ENCODE data around the gene TSPAN18.
"Not testable (repeated sequence)": the region's sequence is repeated elsewhere in the genome, so short reads cannot be mapped to it uniquely, and the experiment has no call there.

Gene TSPAN18

DNA sequence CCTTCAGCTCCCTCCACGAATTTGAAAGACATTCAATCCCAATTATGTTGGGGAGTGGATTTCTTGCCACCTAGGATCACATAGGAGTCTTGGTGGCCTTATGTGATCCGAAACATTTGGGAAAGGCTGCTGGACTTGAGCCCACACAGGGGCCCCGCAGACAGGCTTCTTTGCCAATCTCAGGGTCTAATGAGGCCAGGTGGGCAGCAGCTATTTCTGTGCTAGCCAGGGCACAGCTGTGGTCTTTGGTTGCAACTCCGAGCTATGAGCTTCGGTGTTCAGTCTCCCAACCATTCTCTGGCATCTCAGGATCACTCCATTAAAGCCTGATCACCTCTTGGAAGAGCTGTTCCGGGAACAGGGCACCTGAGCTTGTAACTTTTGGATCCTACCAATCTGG, 139.5 kb downstream of the TSPAN18 start:
- no peak for DNase-seq (ENCODE audit: low read depth in 1 of 2, low spot score in 1 of 2)

DNA sequence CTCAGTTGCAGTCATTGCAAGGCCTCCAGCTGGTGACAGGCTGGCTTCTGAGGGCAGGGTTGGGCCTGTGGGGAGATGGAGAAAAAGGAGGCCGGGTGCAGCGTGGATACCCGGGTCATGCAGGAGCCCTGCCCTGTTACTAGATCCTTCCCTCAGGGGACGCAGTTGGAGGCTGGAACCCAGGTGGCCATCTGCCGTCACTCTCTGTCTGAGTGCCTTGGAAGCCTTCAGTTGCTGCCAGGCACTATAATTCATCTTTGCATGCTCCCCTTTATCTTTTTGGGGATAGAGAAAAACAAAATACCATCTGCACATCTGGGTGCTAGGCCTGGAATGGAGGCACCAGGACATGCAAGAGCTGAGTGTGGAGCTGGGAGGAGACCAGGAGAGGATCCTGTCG, 141.3 kb downstream of the TSPAN18 start:
- no peak for DNase-seq (ENCODE audit: low read depth in 1 of 2, low spot score in 1 of 2)

DNA sequence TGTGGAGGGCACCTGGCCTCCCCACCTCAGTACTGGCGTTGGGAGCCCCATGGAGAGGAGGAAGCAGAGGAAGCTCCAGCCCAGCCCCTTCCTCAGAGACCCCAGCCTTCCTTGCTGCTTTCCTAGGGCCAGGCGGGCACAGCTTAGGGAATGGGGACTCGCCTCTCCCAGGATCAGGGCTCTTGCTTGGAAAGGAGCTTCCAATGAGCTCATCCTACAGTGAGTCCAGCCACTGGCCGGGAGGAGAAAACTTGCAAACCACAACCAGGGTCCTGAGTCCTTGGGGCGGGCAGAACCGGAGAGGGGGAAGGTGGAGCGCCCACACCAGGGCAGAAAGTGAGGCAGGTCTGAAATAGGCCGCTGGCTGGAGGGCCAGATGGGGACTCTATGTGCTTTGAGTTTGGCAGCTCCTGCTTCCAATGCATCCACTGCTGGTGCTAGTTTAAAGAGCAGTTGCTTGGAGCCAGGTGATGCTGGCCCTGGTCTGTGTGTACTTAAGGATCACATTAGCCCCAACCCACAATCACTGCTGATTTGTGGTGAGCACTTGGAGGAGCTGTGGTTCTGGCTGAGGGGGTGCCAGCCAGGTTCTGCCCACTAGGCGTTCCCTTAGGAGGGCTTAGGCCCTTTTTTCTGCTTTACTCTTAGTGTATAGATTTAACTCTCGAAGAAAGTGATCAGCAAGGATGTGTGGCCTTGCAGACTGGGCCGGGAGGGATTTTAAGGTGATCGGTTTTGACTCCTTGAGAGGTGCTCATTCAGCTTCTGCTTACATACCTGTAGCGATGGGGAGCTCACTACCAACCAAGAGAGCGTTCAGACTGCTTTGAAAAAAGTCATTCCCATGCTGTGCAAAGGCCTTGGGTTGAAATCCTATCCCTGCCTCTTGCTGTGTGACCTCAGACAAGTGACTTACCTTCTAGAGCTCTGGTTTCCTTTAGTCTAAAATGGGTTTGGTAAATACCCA, 142.0 kb downstream of the TSPAN18 start:
- no peak for DNase-seq (ENCODE audit: low read depth in 1 of 2, low spot score in 1 of 2)

DNA sequence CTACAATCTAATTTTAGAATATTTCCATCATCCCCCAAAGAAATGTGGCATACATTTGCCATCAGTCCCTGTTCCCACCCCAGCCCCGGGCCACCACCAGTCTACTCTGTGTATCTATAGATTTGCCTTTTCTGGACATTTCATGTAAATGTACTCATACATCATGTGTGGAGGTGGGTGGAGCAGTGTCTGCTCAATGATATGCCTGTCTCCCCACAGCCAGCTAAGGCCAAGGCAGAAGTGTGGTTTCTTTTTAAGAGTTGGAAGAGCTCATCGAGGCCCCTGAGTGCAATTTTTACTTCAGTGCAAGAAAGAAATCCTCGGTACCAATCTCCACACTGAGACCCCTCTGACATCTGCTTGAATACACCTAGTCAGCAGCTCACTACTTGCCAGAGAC, 143.4 kb downstream of the TSPAN18 start:
- no peak for DNase-seq (ENCODE audit: low read depth in 1 of 2, low spot score in 1 of 2)

DNA sequence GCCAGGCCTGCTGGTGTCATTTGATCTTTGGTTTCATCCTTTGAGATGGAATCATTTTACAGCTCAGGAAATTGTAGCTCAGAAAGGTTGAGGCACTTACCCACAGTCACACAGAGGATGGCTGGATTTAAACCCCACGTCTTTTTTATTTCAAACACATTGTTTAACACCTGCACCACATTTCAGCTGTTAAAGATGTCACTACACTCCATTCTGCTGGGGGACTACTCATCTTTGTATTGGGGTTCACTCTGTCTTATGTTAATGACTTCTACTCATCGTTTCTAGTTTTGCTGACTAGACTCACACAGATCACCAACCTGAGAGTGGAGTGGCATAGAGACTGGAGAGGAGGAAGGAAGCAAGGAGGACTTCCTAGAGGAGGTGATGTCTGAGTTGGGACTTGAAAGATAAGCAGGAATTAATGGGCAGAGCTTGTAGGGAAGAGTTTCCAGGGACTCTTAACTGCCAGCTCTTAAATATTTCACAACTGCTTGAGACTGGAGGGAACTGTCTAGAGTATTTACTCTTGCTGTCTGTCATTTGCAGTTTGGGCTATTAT, 143.9 kb downstream of the TSPAN18 start:
- DNase-seq (ENCODE audit: low read depth in 1 of 2, low spot score in 1 of 2), result no peak

DNA sequence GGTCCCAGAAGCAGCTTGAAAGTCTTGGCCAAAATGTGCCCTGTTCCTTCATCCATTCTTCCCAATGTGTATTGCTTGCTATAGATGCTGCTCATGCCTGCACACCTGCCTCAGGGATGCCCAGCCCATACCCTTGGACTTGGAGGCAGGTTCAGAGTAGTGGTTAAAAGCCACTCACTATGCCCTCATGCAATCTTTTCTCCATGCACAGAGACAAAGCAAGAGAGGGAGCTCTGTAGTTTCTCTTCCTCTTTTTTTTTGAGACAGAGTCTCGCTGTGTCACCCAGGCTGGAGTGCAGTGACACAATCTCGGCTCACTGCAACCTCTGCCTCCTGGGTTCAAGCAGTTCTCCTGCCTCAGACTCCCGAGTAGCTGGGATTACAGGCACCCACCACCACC, 144.9 kb downstream of the TSPAN18 start:
- not testable (repeated sequence) for DNase-seq (ENCODE audit: low read depth in 1 of 2, low spot score in 1 of 2)

DNA sequence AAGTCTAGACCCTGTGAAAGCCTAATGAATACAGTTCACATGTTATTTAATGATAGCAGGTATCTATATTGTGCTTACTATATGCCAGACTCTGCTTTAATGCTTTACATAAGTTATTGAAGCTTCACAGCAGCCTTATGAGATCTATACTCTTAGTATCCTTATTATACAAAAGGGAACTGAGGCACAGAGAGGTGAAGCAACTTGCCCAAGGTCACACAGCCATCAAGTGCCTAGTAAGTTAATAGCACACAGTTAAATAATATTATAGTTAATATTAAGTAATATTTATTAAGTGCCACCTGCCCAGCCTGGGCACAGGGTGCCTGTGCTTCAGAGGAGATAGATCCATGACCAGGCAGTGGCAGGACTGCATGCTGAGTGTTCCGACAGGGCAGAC, 145.8 kb downstream of the TSPAN18 start:
- no peak for DNase-seq (ENCODE audit: low read depth in 1 of 2, low spot score in 1 of 2)

DNA sequence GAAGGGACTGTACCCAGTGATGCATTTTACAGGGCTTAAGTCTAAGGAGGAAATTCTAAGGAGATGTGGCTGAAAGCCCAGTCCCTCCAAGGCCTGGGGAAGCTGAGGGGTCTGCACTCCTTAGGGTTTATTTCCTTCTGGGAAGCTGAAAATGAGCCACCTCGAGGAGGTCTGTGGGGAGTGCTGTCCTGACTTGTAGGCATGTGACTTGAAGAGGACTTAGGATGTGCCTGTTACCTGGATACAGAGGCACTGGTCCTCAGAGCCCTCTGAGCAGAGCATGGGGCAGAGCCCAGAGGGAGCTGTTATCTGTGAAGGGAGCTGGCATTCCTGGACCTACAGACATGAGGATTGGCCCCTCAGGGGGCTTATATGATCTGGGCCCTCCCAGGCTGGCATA, 146.8 kb downstream of the TSPAN18 start:
- no peak for DNase-seq (ENCODE audit: low read depth in 1 of 2, low spot score in 1 of 2)

DNA sequence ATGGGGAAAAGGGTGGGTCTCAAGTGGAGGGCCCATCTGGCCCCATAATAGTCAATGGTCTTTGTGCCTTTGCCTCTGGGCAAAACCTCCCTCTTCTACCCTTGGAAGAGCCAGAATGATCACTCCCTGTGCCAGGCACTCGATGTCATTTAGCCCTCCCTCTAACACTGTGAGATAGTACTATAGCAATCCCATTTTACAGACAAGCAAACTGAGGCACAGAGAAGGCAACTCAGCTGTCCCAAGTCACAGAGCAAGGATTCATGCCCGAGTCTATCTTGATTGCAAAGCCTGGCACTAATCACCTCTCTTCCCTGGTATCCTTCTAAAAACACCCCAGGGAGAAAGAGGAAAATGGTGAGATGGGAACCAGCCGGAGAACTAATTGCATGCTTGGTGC, 147.5 kb downstream of the TSPAN18 start:
- DNase-seq (ENCODE audit: low read depth in 1 of 2, low spot score in 1 of 2), result no peak

DNA sequence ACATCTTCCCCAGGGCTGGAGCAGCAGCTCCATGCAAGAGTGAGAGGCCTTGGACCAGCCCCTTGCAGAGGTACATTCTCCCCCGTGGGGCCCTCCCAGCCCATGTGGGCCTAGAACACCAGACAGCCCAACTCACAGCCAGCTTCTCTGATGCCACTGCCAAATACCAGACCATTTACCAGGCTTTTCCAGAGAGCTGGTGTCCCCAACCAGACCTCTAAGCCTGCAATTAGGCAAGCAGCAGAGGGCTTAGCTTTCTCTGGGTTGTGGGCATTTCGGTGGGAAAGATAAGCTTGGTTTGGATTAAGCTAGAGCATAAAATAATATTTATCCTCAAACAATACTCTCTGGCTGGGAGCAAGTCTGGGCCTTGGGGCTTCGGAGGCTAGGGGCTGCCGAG, 148.3 kb downstream of the TSPAN18 start:
- no peak for DNase-seq (ENCODE audit: low read depth in 1 of 2, low spot score in 1 of 2)

DNA sequence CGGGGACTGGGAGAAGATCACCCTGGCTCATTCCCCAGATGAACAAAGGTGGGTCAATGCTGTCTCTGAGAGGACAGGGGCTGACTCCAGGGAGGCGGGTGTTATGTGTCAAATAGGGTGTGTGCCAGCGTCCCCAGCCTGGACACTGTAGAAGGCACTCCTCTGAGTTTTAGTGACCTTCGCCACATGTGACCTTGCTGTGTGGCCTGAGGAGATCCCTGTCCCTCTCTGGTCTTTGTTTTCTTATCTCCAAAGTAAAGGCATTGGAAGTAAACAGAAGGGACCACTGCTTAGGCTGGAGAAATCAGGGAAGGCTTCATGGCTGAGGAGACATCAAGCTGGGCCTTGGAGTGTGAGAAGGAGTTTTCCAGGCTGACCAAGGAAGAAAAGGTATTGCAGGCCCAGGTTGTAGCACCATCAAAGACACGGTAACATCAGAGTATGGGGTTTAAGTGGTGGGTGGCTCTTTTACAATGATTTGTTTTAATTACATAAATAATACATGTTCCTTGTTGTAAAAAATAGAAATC, 149.5 kb downstream of the TSPAN18 start:
- no peak for DNase-seq (ENCODE audit: low read depth in 1 of 2, low spot score in 1 of 2)

DNA sequence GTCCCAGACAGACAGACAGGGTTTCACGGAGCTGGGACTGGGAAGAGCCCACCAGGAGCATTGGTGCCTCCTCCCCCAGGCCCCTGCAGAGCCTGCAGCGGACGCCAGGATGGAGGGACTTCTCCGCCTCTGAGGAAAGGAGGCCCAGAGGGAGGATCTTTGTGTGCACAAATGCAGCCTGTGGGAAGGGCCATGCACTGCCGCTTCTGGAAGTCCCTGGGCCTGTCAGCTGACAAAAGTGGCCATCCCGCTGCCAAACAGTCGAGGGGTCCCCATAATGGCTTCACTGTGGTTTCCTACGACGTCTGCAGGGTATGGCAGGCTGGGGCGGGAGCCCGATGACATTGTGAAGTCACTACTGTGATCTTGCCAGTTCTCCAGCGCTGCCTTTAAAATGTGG, 150.1 kb downstream of the TSPAN18 start:
- DNase-seq (ENCODE audit: low read depth in 1 of 2, low spot score in 1 of 2), result no peak

DNA sequence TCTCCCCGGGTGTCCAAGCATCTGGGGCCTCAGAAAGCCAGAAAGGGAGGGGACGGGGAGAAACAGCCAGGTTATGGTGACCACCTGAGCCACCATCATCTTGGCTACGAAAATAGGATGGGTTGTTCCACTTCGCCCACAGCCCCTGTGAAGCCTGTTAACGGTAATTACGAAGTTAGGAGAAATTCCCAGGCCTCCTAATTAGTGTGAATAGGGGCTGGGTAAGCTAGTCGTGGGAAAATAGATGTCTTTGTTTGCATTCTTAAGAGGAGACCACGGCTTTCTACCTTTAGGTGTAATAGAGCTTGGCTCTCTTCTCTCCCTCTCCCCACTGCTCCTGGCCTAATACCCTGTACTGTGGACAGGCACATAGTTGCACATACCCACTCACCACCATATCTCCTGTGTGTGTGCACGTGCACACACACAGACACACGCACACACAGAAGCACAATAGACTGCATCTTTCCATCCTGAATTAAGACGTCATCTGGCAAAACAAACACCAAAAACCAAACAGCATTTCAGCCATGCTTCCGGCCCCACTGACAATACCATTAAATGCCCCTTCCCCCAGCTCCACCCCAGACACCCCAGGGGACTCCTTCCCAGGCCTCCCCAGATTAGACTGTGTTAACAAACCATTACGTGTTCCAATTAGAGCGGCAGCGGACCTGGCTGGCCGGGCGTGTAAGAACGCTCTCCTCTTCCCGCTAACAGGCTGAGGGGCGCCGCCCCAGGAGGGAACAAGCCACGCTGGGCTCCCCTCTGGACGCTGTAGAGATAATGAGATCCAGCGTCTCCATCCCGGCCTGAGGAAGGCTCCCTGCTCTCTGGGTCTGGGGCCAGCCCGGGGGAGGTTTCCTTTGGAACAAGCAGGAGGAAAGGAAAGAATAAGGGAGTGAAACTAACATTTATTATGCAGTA, 151.1 kb downstream of the TSPAN18 start:
- no peak for DNase-seq (ENCODE audit: low read depth in 1 of 2, low spot score in 1 of 2)

DNA sequence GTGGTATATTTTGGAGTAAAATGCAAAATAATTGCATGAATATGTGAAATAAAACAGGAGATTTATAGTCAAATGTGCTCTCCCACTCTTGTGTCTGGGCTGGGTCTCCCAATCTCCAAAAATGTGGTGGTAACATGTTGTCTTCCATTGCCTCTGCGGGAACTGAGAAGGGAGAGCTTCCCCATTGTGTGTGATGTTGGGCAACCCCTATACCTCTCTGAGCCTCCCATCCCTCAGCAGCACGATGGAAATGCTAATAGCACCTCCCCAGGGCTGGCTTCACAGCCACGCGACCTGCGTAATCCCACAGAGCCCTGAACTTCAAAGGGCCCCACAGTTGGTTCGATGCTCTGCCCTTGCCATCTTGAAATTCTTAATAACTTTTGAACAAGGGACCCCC, 151.9 kb downstream of the TSPAN18 start:
- DNase-seq (ENCODE audit: low read depth in 1 of 2, low spot score in 1 of 2), result no peak

DNA sequence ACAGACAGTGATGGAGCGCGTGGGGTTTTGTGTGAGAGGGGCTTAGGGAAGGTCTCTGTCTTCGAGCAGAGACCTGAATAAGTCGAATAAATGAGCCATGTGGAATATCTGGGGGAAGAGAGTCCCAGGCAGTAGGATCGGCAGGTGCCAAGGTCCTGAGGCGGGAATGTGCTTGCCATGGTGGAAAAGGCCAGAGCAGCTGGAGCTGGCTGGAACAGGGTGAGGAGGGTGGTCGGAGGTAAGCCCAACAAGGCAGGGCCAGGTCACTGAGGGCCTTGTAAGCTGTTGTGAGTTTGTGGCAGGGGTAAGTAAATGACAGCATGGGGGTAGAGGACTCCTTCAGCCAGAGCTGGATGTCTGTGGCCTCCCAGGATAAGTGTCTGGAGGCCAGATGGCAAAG, 152.7 kb downstream of the TSPAN18 start:
- DNase-seq (ENCODE audit: low read depth in 1 of 2, low spot score in 1 of 2), result no peak

DNA sequence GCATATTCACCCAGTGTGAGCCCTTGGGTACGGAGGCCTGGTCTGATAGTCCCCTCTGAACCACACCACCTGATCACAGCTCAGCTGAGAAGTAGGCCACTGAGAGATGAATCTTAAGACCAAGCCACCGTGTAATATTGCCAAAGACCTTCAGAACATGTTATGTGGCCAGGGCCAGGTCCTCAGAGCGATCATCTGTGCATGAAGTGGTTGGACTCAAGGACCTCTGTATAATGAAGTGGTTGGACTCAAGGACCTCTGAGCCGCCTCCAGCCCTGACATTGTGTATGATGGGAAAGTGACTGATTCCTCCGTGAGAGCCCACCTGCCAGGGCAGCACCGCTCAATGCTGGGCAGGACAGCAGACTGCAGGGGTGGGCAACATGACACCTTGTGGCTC, 153.7 kb downstream of the TSPAN18 start:
- no peak for DNase-seq (ENCODE audit: low read depth in 1 of 2, low spot score in 1 of 2)

DNA sequence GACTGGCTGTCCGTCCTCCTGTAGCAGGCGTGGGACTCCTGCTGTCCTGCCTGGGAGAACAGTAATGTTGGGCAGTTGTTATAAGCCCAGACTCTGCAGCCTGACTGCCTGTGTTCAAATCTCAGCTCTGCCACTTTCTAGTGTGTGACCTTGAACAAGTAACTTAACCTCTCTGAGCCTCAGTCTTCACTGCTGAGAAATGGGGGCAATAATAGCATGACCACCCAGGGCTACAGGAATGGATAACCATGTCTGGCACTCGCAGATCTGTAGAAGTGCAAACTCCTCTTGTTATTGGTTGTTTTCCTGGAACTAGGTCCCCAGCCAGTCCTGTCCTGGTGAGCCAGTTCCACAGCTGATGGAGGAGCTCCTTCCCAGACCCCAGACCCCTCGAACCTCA, 154.2 kb downstream of the TSPAN18 start:
- no peak for DNase-seq (ENCODE audit: low read depth in 1 of 2, low spot score in 1 of 2)

DNA sequence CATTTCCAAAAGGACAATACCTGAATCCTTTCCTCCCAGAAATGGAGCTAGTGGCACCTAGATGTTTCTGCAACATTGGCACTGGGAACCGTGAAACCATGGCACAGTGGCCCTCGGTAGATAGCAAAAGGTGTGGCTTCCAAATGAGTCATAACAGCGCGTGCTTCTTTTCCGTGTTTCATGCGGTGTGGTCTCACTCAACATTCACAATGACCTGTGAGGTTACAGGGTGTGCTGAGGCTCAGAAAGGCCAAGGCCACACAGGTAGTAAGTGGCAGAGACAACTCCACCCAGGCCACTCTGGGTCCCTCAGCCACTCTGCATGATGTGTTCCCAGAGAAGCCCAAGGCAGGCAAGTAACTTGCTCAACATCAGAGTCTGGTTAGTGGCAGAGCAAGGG, 156.5 kb downstream of the TSPAN18 start:
- no peak for DNase-seq (ENCODE audit: low read depth in 1 of 2, low spot score in 1 of 2)

DNA sequence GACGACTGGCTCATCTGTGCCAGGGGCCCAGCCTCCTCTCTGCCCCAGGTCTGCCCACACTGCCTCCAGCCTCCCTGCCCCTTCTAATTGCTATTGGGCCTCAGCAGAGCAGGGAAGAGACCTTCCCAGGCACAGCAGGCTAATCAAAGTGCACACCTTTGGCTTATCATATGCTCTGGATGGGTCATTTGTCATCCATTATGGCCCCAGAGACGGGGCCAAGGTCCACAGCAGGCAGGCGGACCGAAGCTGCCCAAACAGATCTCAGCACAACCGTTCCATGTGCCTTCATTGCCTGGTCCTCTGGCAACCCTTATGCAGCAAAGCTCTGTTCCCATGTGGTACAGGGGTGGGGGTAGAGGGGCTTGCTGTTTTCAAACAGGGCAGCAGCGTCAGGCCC, 157.3 kb downstream of the TSPAN18 start:
- no peak for DNase-seq (ENCODE audit: low read depth in 1 of 2, low spot score in 1 of 2)

DNA sequence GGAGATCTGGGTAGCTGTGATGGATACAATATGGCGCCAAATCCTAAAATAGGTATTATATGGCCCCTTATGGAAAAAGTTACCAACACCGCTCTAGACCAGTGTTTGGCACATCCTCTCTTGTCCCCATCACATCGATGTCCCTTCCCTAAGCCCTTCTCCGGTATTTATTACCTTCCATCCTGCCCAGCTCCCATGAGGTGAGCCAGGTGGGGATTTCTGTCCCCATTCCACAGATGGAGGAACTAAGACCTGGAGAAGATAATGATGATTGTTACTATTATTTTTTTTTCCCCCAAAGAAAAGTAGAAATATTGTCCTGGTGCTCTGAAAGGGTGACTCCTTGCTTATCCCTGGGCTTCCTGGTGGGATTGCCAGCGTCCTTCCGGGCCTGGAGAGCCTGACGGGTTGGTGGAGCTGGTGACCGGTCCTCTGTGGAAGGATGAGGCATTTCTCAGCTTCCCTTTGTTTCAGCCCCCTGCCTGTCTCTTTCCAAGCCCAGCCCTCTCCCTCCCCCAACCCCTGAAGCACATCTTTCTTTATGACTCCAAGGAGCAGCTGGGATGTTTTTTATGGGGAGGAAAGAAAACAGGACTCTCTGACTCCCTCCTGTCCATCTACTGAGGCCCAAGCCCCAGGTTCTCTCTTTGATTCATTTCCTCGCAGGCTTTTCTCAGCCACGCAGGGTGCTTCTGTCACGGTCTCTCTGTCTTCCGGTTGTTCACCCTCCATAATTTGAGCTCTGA, 158.5 kb downstream of the TSPAN18 start:
- DNase-seq (ENCODE audit: low read depth in 1 of 2, low spot score in 1 of 2), result no peak

All from stimulated activated CD4-positive, alpha-beta T cell treated with anti-CD3 and anti-CD28 coated beads, Interleukin-15, amount 100 ng/mL, for 1 hour (primary cell).